HFF-Myc (cell line): ENCODE results near the gene KISS1.

Experiments
- DNase-seq: peaks from one replicate; pipeline ENCODE4 v3.0.0-alpha.2; 2011; ENCODE audit warnings: low read depth; ENCODE audit errors: extremely low read depth
- H3K4me3 ChIP-seq: replicated peaks from 2 replicates; pipeline ENCODE4 v1.5.1; 2011; ENCODE audit warnings: low read depth, mild to moderate bottlenecking, control low read depth, low read length
- TF ChIP-seq, protein P1 (sequence below): IDR thresholded peaks from 2 replicates; pipeline ENCODE4 v1.5.1; 2012; ENCODE audit warnings: mild to moderate bottlenecking, low read depth, low read length, control low read depth; ENCODE audit errors: missing control alignments

The KISS1 gene

DNA sequence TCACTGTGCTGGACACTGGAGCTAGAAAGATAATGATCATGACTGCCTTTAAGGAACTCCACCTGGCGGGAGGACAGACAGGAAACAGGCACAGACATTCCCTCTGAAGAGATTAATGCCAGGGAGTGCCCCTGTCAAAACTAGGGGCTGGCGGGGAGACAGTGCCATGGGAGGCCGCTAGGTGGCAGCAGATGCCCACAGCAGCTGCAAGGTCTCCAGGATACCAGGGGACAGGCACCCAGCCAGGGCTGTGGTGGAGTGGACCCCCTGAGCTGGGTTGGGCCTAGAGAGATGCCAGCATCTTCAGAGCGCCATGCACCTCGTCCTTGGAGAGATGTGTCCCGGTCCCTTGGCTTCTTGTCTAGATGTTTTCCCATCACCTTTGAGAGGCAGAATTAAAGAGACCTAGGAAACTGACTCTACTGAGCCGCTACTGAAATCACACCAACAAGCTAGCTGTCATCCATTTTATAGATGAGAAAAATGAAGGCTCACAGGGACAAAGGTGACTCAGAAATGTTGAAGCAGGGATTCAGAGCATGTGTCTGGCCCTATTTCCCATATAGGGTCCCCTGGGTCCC, 33.7 kb downstream of the KISS1 start:
- H3K4me3 ChIP-seq = no peak overlapping the region
- TF ChIP-seq, protein P1, sequence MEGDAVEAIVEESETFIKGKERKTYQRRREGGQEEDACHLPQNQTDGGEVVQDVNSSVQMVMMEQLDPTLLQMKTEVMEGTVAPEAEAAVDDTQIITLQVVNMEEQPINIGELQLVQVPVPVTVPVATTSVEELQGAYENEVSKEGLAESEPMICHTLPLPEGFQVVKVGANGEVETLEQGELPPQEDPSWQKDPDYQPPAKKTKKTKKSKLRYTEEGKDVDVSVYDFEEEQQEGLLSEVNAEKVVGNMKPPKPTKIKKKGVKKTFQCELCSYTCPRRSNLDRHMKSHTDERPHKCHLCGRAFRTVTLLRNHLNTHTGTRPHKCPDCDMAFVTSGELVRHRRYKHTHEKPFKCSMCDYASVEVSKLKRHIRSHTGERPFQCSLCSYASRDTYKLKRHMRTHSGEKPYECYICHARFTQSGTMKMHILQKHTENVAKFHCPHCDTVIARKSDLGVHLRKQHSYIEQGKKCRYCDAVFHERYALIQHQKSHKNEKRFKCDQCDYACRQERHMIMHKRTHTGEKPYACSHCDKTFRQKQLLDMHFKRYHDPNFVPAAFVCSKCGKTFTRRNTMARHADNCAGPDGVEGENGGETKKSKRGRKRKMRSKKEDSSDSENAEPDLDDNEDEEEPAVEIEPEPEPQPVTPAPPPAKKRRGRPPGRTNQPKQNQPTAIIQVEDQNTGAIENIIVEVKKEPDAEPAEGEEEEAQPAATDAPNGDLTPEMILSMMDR = peak; percentile 99
- peak; percentile 26 for DNase-seq

DNA sequence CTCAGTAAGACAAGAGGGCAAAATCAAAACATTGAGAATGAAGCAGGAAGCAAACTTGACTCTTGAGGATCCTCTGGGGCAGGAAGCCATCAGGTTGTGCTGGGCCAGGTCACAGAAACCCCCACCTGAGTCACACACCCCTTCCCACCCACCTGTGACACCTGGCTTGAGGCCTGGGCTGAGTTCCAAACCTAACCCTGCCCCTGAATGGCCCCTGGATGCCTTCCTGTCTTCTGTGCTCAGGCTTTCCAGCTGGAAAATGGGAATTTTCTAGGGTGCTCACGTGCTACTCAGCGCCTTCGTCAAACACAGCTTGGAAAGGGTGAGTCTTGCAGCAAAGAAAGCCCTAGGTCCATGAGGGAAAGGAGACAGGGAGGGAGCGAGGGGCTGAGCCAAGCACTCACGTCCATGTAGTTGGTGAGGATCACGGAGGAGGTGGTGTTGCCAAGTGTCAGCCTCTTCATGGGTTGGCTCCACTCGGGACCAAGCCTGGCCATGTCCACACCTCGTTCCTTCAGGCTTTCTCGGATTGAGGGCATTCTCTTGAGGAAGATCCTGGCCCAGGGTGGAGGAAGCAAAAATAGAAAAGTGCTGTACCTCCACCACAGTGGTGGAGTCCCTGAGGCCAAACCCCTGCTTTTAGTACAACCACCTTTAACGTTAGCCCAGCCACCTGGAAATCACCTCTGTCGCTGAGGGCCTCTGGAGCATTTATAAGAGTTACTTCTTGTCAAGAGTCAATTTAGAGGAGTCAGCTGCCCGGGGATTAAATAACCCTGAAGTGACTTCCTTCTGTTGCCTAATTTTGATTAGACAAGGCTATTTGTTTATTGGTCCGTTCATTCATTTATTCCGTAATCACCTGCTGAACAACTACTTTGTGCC, 34.4 kb downstream of the KISS1 start:
- no peak for DNase-seq
- no peak overlapping the region for H3K4me3 ChIP-seq
- TF ChIP-seq, protein P1 = no peak

DNA sequence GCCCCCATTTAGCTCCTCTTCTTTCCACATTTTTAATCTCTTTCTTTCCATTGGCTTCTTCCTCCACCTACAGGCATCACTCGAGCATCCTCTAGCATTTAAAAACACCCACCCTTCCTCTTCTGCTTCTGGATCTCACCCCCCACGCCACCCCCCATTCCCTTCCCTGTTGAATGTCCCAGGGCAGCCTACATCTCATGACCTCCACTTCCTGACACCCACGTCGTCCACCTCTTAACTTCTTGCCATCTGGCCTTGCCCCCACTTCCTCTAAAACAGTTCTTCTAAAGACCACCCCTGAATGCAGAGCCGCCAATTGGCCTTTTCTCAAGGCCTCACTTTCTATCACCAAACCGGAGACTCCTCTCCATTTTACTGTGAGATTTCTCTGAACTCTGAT, 38.3 kb downstream of the KISS1 start:
- DNase-seq = no peak
- no peak overlapping the region for H3K4me3 ChIP-seq
- TF ChIP-seq, protein P1 = no peak

- no peak overlapping the region for H3K4me3 ChIP-seq
- TF ChIP-seq, protein P1 = no peak
- no peak for DNase-seq
Measured at GRCh38 chr1:204155881-204156280, 40.4 kb downstream of the KISS1 start.

DNA sequence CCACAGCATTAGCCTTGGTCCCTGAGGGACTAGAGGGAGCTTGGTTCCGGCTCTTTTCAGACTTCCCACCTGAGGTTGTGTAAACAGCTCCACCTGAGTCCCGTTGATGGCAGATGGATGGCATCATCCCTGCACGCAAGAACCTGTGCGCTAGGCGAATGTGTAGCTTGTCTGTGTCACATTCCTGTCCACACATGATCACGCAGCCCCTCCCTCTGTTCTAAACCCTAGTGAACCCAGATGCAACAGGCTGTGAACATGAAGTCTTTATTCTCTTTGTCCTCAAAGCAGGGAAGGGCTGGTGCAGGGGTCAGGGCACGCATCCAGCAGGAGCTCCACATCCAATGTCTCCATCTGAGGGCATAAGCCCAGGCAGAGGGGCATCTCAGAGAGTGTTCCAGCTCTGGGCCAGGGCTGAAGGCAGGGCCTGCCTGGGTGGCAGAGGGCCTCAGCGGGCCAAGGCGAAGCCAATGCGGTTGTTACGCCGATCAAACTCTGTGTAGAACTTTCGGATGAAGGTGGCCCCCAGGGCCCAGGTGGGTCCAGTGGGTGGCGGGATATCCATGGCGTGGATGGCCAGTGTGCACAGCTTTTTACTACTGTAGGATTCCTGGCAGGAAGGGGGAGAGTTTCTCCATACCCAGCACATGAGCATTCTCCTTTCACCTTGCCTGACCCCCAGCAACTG, 41.6 kb downstream of the KISS1 start:
- no peak for DNase-seq
- no peak overlapping the region for H3K4me3 ChIP-seq
- TF ChIP-seq, protein P1 = no peak

DNA sequence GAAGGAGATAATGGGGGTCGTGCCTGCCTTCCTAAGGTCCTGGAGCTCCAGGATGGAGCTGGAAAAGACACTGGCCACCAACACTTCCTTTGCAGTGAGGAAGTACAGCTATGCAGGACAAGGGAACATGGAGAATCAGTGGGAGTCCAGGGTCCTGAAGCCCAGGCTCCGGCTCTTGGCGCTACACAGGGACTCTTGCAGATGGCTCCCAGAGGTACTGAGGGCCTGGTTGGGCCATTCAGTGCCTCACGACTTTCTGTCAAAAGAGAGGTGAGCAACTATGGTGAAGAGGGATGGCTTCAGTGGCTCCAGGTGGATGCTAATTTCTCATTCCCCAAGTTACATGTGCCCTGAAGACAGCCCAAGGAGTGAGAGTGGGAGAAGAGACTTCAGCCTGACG, 42.6 kb downstream of the KISS1 start:
- TF ChIP-seq, protein P1 = no peak
- no peak for DNase-seq
- H3K4me3 ChIP-seq = no peak overlapping the region
